Epidermal melanocyte (primary cell): ENCODE measurements around the gene FNIP1.
A peak's percentile ranks its signal among the peaks of the same experiment; 100 is the strongest.
"Not testable (repeated sequence)": the region's sequence is repeated elsewhere in the genome, so short reads cannot be mapped to it uniquely, and the experiment has no call there.

Source experiments
- DNase-seq: peaks from one replicate; pipeline ENCODE4 v3.0.0; 2011; ENCODE audit warnings: low spot score; ENCODE audit not compliant: insufficient read length

The FNIP1 gene

GRCh38 chr5:131796793-131797693, at the start of gene FNIP1:
Gene FNIP1, minus strand, starts transcription at chr5:131797017. Its CDS starts 96 bp downstream, at chr5:131796921.
- peak; percentile 99 for DNase-seq

GRCh38 chr5:131846536-131846935, 49.7 kb upstream of the FNIP1 start:
- no peak for DNase-seq

GRCh38 chr5:131845828-131846227, 49.0 kb upstream of the FNIP1 start:
- no peak for DNase-seq

GRCh38 chr5:131842971-131843370, 46.2 kb upstream of the FNIP1 start:
- not testable (repeated sequence) for DNase-seq

- DNase-seq, result not testable (repeated sequence)
Measured at GRCh38 chr5:131832702-131833101, 35.9 kb upstream of the FNIP1 start.

GRCh38 chr5:131825404-131826013, 28.7 kb upstream of the FNIP1 start:
- no peak for DNase-seq

GRCh38 chr5:131824631-131825030, 27.8 kb upstream of the FNIP1 start:
- DNase-seq, result no peak

GRCh38 chr5:131821221-131821620, 24.4 kb upstream of the FNIP1 start:
- DNase-seq, result no peak

GRCh38 chr5:131818001-131818724, 21.3 kb upstream of the FNIP1 start:
- no peak for DNase-seq

- DNase-seq, result no peak
Measured at GRCh38 chr5:131814990-131815389, 18.2 kb upstream of the FNIP1 start.

- DNase-seq, result no peak
Measured at GRCh38 chr5:131812371-131813160, 15.7 kb upstream of the FNIP1 start.

GRCh38 chr5:131810510-131811249, 13.9 kb upstream of the FNIP1 start:
- DNase-seq, result no peak

GRCh38 chr5:131795879-131796792, 681 bp downstream of the FNIP1 start:
- peak; percentile 40 for DNase-seq

GRCh38 chr5:131795228-131795627, 1.6 kb downstream of the FNIP1 start:
- DNase-seq, result no peak

- DNase-seq, result no peak
Measured at GRCh38 chr5:131794586-131794985, 2.2 kb downstream of the FNIP1 start.

- no peak for DNase-seq
Measured at GRCh38 chr5:131792896-131793295, 3.9 kb downstream of the FNIP1 start.

- DNase-seq, result no peak
Measured at GRCh38 chr5:131791866-131792265, 5.0 kb downstream of the FNIP1 start.

- DNase-seq, result no peak
Measured at GRCh38 chr5:131790550-131790949, 6.3 kb downstream of the FNIP1 start.

- no peak for DNase-seq
Measured at GRCh38 chr5:131789765-131790164, 7.1 kb downstream of the FNIP1 start.
